Measurements from ENCODE around the gene MAL. TPM values are rescaled to one million over a fixed set of nuclear protein-coding genes. Genes with fewer than 3 reads are reported as not detected.

MAL gene
- total and polyA plus RNA-seq, 2 experiments from 2014 or later = 0.24 to 0.31 TPM

GRCh38 chr2:95041824-95042442 lies 16.4 kb downstream of the MAL start (continued):
- TF ChIP-seq ZNF462 (CRISPR knock-in tag; IDR thresholded peaks at IDR 0.05) (no peak), CREB1 (CRISPR knock-in tag; IDR thresholded peaks at IDR 0.05; ENCODE audit: low read depth) (no peak), ETS1 (IDR thresholded peaks at IDR 0.05) (no peak), NANOG (IDR thresholded peaks at IDR 0.05; ENCODE audit: borderline replicate concordance) (no peak), STAT1 (IDR thresholded peaks at IDR 0.05; ENCODE audit: unreplicated experiment) (no peak), REST (IDR thresholded peaks at IDR 0.05; ENCODE audit: unreplicated experiment) (no peak), ZNF114 (CRISPR knock-in tag; IDR thresholded peaks at IDR 0.05) (no peak), CTCF (conservative IDR thresholded peaks at IDR 0.05; ENCODE audit: low read depth in 2 of 2) (no peak), JUNB (IDR thresholded peaks at IDR 0.05; ENCODE audit: unreplicated experiment) (no peak)
